Ishikawa (cell line): ENCODE results near the gene AKR1A1.

Experiments used
- CEBPB ChIP-seq: IDR thresholded peaks from 2 replicates; pipeline ENCODE4 v1.6.1; 2012
- CREB1 ChIP-seq: IDR thresholded peaks from 2 replicates; pipeline ENCODE4 v1.6.1; 2012; ENCODE audit warnings: low read depth
- EGR1 ChIP-seq: IDR thresholded peaks from 2 replicates; pipeline ENCODE4 v1.6.1; 2012
- EP300 ChIP-seq: IDR thresholded peaks from 2 replicates; pipeline ENCODE4 v1.6.1; 2012; ENCODE audit warnings: borderline replicate concordance
- FOXM1 ChIP-seq: IDR thresholded peaks from 2 replicates; pipeline ENCODE4 v1.6.1; 2012; ENCODE audit warnings: low read depth, borderline replicate concordance
- NFIC ChIP-seq: IDR thresholded peaks from 2 replicates; pipeline ENCODE4 v1.6.1; 2012
- RAD21 ChIP-seq: IDR thresholded peaks from 2 replicates; pipeline ENCODE4 v1.6.1; 2012; ENCODE audit warnings: low read depth
- TAF1 ChIP-seq: IDR thresholded peaks from 2 replicates; pipeline ENCODE4 v1.6.1; 2012; ENCODE audit warnings: low read depth, mild to moderate bottlenecking
- TCF12 ChIP-seq: IDR thresholded peaks from 2 replicates; pipeline ENCODE4 v1.6.1; 2012; ENCODE audit warnings: low read depth
- TEAD4 ChIP-seq: IDR thresholded peaks from 2 replicates; pipeline ENCODE4 v1.6.1; 2012
- YY1 ChIP-seq: IDR thresholded peaks from 2 replicates; pipeline ENCODE4 v1.6.1; 2012; ENCODE audit warnings: low read depth
- ZBTB7A ChIP-seq: IDR thresholded peaks from 2 replicates; pipeline ENCODE4 v1.6.1; 2012; ENCODE audit warnings: low read depth
- TF ChIP-seq, protein P1 (sequence below): IDR thresholded peaks from 2 replicates; pipeline ENCODE4 v1.6.1; 2012; ENCODE audit warnings: low read depth, mild to moderate bottlenecking
- TF ChIP-seq, protein P2 (sequence below): IDR thresholded peaks from 2 replicates; pipeline ENCODE4 v1.6.1; 2012
- TF ChIP-seq, protein P3 (sequence below): IDR thresholded peaks from 2 replicates; pipeline ENCODE4 v1.6.1; 2012

AKR1A1 gene

DNA sequence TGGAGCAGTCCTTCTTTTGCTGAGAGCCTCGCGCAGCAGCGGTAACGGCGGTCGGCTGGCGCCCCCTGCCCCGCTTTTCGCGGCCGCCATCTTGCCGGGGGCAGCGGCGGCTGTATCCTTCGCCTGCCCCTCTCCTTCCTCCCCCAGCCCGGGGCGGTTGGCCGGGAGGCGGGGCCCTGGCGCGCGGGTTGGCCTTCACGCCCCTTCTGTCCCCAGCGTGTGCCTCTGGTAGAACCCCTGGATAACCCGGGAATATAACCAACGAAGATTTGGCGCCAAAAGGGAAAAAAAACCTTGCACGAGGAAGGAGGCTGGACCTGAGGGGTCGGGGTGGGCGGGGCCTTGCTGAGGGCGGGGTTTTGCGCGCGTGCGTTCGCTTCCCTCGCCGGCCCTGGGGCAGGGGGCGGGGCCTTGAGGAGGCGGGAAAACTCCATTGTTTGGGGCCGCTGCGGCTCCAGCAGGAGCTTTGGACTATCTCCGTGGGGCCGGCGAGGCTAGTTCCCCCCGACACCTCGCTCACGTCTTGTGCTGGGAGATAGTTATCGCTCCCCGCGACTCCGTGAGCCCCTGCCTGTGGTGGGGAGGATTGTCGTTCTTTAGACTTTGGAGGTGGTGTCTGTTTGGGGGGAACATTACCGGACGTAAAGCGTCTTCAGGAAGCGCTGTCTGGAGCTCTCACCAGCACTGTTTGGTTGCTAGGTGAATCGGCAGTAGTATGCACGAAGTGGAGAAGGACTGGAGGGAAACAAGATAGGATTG lies 33.9 kb downstream of the AKR1A1 start:
- TF ChIP-seq ZBTB7A (no peak), CEBPB (no peak), EP300 (no peak), RAD21 (no peak), TEAD4 (0 out of 2 replicates have a peak, but pooled peaks have one; percentile 7), NFIC (no peak), TCF12 (no peak), TAF1 (peak; percentile 41; the same call in 1 of the 2 replicates), YY1 (no peak; the same call in 1 of the 2 replicates), EGR1 (0 out of 2 replicates have a peak, but pooled peaks have one; percentile 11), FOXM1 (no peak), CREB1 (no peak)
- TF ChIP-seq, protein P1, sequence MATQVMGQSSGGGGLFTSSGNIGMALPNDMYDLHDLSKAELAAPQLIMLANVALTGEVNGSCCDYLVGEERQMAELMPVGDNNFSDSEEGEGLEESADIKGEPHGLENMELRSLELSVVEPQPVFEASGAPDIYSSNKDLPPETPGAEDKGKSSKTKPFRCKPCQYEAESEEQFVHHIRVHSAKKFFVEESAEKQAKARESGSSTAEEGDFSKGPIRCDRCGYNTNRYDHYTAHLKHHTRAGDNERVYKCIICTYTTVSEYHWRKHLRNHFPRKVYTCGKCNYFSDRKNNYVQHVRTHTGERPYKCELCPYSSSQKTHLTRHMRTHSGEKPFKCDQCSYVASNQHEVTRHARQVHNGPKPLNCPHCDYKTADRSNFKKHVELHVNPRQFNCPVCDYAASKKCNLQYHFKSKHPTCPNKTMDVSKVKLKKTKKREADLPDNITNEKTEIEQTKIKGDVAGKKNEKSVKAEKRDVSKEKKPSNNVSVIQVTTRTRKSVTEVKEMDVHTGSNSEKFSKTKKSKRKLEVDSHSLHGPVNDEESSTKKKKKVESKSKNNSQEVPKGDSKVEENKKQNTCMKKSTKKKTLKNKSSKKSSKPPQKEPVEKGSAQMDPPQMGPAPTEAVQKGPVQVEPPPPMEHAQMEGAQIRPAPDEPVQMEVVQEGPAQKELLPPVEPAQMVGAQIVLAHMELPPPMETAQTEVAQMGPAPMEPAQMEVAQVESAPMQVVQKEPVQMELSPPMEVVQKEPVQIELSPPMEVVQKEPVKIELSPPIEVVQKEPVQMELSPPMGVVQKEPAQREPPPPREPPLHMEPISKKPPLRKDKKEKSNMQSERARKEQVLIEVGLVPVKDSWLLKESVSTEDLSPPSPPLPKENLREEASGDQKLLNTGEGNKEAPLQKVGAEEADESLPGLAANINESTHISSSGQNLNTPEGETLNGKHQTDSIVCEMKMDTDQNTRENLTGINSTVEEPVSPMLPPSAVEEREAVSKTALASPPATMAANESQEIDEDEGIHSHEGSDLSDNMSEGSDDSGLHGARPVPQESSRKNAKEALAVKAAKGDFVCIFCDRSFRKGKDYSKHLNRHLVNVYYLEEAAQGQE, result no peak
- TF ChIP-seq, protein P2, sequence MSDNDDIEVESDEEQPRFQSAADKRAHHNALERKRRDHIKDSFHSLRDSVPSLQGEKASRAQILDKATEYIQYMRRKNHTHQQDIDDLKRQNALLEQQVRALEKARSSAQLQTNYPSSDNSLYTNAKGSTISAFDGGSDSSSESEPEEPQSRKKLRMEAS, result peak; percentile 85
- TF ChIP-seq, protein P3, sequence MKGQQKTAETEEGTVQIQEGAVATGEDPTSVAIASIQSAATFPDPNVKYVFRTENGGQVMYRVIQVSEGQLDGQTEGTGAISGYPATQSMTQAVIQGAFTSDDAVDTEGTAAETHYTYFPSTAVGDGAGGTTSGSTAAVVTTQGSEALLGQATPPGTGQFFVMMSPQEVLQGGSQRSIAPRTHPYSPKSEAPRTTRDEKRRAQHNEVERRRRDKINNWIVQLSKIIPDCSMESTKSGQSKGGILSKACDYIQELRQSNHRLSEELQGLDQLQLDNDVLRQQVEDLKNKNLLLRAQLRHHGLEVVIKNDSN, result no peak

DNA sequence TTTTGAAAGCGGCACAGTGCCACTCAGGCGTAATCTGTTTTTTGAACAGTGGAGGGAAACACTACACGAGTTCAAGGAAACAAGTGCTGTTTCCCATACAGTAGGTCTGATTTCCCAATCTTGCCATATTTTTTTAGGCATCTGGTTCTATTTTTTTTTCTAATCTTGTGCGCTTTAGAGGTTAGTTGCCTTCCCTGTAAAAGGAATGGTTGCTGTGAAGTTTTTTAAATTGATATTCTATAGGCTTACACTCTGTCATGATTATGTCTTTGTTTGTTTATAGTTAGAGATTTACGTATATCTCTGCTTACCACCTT lies 34.4 kb downstream of the AKR1A1 start:
- no peak for TF ChIP-seq EGR1
- TF ChIP-seq, protein P3, result no peak
- TF ChIP-seq NFIC, result no peak
- TF ChIP-seq, protein P2, result no peak
- TF ChIP-seq YY1, result no peak
- TF ChIP-seq RAD21, result no peak
- TF ChIP-seq TAF1, result no peak
- no peak for TF ChIP-seq TCF12
- TF ChIP-seq TEAD4, result no peak
- no peak for TF ChIP-seq CEBPB
- TF ChIP-seq CREB1, result no peak
- TF ChIP-seq ZBTB7A, result no peak
- TF ChIP-seq, protein P1, result no peak
- no peak for TF ChIP-seq EP300
- TF ChIP-seq FOXM1, result no peak

DNA sequence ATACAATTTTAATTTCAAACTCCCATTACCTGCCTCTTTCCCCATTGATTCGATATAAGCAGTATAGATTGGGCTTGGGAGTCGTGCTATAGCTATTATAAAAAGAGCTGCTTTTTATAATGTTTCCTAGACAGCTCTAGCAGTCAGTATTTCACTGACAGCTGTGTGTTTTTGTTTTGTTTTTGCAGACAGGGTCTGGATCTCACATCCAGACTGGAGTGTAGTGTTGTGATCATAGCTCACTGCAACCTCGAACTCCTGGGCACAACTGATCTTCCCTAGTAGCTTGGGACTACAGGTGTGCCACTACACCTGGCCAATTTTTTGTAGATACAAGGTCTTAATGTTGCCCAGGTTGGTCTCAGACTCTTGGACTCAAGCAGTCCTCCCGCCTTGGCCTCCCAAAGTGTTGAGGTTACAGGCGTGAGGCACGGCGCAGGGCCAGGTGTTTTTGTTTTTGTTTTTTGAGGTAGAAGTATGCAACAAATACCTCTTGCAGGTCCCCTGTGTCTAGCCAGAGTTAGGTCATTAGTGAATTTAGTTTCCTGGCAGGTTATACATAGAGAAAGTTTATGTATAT lies 35.0 kb downstream of the AKR1A1 start:
- TF ChIP-seq, protein P2, result no peak

DNA sequence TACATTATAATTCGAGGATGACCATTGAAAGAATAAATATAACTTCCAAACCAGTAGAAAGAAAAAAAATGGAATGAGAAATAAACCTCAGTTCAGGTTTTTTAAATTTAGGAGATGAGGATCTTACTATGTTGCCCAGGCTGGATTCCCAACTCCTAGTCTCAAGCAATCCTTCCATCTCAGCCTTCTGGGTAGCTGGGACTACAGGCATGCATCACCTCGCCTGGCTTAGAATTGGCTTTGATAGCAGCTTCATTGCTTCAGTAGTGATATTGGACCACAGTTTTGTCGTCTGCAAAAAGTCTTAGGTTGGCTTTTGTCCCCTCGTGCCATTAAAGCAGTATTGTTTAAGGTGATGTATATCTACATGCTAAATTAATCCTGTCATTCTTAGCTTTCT lies 36.1 kb downstream of the AKR1A1 start:
- TF ChIP-seq NFIC, result no peak
- TF ChIP-seq, protein P2, result no peak
- TF ChIP-seq EP300, result no peak
- TF ChIP-seq, protein P3, result no peak
- TF ChIP-seq TEAD4, result no peak
- no peak for TF ChIP-seq CREB1
- TF ChIP-seq ZBTB7A, result no peak
- TF ChIP-seq YY1, result no peak
- no peak for TF ChIP-seq EGR1
- TF ChIP-seq CEBPB, result no peak
- TF ChIP-seq RAD21, result no peak
- TF ChIP-seq, protein P1, result no peak
- no peak for TF ChIP-seq FOXM1
- TF ChIP-seq TAF1, result no peak
- TF ChIP-seq TCF12, result no peak
